GM19043 (cell line): ENCODE results near the gene RCAN2.
A peak's percentile ranks its signal among the peaks of the same experiment; 100 is the strongest.
"Not testable (repeated sequence)": the region's sequence is repeated elsewhere in the genome, so short reads cannot be mapped to it uniquely, and the experiment has no call there.

Experiments used
- ATAC-seq: cut with Tn5 transposase; IDR thresholded peaks from one replicate; pipeline ENCODE4 v1.9.1; 2021; ENCODE audit warnings: low read depth; ENCODE audit not compliant: unreplicated experiment

RCAN2 gene

DNA sequence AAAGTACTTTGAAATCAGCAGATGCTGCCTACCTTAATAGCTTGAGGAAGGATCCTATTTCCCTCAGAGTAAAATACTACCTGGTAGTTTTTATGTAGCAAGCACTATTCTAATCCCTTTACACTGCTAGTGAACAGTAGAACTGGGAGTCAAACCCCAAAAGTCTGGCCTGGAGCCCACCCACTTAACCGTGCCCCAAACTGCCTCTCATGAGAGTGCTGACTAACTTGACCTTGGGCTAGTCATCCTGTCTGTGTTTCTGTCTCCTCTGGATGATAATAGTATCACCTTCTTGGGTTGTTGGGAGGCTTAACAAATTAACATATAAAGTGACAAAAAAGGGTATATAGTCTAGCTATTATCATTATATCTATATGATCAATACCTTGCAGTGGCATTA is 140.5 kb downstream of the RCAN2 start:
- no peak for ATAC-seq

DNA sequence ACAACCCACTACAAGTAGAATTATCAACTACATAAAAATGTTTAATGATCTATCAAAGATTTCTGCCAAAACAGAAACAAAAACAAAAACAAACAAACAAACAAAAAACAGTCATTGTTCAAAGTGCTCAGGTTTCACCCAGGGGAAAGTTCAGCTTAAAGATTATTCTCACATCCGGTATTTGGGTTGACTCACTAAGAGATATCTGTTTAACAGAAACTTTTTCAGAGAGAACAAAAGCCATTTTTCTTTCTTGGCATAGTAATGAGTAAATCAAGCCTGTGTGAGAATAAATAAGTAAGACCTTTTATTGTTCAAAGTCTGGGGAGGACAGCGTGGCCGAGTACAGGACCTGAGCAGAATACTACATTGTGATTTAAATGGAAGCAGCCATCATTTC is 143.6 kb downstream of the RCAN2 start:
- ATAC-seq = peak; percentile 71

DNA sequence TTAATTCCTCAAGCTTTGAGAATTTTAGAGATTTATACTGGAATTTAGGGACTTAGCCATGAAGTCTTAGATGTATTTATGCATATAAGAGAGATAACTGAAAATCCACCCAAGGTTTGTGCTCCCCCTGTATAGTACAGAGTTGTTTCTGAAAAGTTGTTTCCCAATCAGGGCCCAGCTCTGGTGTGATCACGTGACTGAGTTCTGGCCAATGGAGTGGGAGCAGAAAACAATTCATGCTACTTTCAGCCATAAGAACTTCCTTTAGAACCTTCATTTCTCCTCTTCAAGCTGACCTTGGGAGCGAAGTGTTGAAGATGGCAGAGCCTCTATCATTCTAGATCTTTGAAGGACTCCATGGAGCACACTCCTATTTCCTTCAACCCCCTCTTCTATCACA is 151.0 kb downstream of the RCAN2 start:
- ATAC-seq = no peak

DNA sequence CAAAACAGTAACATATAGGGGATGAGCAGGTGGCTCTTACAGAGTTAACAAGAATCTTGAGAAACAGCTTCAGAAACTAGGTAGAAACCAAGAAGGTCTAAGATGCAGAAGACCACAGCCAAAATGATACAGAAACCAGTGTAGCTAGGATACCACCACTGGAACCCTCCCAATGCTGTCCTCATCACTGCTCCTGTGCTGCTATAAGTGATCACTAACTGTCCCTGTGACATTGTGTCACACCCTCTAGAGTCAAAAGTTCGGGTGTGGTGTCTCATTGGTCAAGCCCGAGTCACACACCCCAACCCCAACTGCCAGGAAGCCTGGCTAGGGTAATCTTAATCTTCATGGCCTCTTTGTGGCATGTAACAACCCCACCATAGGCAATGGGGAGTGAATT is 153.1 kb downstream of the RCAN2 start:
- peak; percentile 91 for ATAC-seq

DNA sequence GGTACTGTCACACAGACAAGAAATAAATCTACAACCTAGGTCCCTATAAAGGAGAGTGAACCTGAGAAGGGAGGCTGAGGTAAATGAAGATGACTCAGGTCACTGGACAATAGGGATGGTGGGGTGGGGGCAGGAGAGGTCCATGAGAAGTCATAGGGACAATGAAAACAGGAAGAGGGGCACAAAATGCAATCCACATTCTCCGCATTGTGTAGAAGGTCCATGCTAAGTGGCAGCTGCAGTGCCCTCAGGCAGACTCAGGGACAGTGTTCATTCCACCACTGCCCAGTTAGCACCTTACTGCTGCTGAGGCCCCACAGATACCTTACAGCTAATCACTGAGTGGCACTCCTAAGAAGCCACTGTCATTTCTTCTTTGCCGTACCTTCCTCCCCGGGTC is 156.8 kb downstream of the RCAN2 start:
- ATAC-seq = no peak

DNA sequence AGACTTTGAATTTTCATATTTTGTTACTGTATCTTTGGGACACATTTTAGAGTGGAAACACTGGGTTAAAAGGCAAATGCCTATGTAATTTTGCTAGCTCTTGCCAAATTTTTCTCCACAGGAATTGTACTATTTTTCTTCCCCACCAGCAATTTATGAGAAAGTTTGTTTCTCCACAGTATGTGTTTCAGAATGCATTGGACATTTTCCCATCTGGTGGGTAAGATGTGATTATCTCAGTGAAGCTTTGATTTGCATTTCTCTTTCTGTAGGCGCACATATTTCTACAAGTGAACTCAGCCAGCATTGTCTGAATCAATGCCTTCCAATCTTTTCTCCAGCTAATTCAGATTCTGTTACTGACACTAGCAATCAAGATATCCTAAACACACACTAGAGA is 157.8 kb downstream of the RCAN2 start:
- no peak for ATAC-seq

DNA sequence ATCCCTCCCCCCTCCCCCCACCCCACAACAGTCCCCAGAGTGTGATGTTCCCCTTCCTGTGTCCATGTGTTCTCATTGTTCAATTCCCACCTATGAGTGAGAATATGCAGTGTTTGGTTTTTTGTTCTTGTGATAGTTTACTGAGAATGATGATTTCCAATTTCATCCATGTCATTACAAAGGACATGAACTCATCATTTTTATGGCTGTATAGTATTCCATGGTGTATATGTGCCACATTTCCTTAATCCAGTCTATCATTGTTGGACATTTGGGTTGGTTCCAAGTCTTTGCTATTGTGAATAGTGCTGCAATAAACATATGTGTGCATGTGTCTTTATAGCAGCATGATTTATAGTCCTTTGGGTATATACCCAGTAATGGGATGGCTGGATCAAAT is 158.8 kb downstream of the RCAN2 start:
- ATAC-seq = not testable (repeated sequence)

DNA sequence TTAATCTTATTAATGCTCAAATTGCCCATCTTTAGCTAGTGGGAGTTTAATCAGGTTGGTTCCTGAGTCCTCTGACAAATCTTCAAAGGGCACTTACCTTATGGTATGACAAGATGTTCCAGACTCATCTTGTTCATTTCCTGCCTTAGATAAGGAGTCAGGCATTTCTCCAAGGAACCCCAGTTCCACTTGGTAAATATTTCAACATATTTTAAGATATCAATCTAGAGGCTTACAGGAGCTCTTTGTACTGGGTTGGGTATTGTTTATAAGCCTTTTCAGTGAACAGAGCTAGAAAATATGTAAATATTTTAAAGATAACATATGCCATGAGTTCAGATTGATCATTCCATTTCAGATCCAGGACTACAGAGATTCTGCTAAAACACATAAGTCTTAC is 159.8 kb downstream of the RCAN2 start:
- ATAC-seq = no peak

DNA sequence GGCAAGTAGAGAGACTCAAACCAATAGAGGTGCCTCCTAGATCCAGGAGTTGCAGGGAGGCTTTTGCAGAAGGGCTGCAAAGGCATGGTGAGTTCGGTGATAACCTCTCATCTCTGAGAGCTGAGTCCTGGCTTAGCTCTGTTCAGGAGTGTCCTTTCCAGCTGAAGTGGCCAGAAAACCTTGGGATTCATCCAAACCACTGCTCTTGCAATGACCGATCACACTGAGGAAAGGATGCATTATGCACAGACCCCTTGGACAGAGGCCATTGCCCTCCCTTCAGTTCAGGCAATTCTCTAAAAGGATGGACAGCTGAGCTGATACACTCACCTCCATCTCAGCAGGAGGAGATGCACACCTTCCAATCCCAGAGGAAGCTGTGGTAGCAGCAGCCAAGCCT is 161.7 kb downstream of the RCAN2 start:
- ATAC-seq = no peak

DNA sequence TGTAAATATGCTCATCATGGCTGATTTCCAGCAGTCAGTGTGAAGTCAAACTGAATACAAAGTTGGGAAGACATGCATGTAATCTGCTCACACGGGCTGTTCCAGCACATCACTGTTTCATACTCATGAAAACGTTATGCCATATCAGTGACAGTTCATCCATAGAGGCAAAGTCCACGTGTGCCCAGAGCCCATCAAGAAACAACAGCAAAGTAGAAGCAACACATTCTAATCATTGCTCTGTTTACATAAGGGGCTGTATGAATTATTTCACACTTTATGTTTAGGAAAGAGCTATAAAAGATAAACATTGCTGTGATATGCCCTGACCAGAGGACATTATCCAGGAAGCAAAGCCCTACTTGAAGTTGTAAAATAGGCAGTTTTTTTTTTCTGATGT is 163.5 kb downstream of the RCAN2 start:
- no peak for ATAC-seq

DNA sequence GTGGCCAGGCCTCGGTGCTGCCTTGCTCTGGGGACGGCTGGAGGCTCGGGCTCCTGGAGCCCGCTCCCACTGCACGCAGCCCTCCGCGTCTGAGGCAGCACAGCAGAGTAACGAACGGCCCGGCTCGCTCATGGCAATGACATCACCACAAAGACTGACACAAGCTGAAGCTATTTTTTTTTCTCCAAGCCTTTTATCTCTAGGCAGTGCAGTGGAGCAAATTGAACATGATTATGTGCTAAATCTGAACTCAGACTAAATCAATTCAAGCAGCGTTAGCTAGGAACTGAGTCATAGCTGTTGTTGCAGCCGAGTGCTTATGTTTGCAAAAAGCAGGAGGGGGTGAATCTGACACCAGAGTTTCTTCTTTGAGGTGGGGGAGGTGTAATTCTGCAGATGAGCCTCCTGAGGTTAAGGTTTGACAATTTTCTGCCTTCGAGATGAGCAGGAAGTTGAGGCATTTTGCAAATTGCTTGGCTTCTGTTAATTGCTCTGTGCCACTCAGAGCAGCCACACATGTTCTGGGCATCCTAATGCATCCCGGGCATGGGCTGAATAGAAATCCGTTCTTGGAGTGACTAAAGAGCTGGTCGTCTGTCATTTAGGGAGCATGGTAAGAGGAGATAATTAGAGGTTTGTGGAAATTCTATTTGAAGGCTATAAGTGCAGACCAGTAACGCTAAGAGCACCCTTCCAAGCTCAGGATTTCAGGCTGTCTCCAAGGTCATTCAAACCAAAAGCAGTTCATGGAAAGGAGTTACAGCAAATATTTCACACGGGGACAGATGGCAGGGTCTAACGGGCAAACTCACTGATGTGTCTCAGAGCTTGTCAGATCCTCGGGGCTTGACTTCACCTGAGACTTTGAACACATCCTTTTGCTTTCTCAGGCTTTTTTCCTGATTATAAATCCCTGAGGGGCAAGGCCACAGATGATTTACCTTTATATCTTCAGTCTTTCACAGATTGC is 165.4 kb downstream of the RCAN2 start:
- no peak for ATAC-seq

DNA sequence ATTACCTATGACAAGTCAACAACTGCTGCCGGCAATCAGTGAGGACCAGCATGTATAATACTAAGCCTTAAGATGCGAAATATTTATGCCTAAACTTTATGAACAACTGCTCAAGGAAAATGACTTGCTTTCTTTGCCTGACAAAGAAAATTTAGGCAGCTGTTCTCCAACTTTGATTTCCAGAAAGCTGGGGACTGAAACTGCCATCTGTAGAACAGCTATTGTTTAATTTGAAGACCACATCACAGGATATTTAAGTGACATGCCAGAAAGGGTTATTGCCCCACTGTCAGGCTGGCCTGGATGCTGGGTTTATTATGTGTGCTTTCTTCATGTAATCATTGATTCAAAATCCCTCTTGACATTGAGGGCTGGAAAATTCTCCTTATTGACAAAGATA is 166.5 kb downstream of the RCAN2 start:
- ATAC-seq = no peak

DNA sequence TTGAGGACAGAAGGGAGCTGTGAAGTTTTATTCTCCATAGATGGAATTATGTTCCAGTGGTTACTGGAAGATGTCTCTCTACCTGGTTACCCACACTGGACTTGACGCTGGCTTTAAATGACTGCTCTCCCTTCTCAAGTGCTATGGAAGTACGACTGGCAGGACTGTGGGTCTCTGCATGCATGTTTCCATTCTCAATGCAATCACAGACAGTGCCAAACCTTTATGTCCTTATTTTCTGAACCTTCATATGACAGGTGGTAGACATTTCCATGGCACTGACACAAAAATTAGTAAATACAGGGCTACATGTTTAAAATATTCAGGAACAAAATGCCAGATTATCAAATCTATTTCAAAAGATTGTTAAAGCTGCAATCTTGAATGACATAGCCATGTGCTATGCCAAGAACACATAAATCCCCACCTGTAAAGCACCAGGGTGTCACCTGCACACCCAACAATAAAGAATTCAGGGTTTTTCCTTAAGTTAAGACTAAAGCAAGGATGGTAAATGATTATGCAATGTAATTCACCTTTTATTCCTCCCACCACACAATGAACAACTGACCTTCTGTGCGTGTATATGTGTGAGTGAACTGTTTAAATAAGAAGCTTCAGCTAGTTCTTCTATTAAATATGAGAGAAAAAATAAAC is 167.2 kb downstream of the RCAN2 start:
- no peak for ATAC-seq

DNA sequence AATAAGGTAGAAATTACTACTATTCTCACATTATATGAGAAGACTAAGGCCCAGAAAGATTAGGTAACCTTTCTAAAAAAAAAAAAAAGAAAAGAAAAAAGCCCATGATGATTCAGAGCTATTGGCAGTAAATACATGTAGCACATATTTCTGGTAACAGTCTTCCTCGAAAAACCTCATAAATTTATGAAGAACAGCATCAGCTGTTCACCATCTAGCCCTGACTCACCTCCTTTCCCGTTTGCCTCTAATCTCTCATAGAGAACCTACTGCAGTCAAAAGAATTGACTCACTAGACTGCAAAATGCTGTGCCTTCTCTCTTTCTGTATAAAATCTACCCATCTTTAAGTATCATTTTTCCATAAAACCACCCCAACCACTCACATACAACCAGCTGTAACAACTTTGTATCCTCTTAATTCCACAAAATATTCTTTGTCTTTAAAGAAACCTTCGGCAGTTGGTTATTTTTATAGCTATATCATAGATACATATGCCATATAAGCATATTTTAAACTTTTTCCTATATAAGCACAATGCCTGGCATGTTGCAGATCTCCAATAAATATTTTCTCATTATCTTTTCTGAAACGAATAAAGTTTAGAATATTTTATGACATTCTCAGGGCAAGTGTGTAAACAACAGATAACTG is 167.8 kb downstream of the RCAN2 start:
- ATAC-seq = no peak

DNA sequence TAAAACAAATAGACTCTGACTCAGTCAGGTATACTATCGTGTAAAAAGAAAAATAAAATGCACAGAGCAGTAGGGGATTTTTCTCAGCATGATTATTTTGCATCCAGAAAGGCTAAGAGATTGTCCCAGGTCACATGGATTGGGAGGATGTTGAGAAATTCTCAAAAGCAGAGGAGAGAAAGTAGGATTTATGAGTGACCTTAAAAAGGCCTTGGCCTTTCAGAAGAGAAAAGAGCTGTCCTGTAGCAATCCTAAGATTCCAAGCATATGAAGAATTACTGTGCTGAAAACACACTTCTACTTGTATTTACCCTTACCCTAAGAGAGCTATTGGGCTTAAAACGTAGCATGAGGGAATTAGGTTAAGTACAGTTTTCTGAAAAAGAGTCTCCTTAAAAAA is 170.7 kb downstream of the RCAN2 start:
- ATAC-seq = no peak

DNA sequence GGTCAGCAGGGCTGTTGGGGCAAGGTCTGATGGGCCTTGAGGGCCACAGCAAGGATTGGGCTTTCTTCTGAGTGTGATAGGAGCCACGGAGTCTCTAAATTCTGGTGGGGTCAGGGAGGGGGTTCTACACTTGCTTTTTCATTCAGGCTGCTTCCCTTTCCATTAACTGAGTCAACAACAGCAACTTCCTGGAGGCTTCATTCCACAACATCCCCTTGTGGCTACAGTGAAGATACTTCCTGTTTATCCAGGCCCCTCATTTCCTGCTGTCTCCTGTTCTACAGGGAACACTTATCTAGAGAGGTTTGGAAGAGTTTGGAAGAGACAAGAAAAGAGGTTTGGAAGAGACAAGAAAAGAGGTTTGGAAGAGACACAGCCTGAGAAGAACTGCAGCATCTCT is 175.7 kb downstream of the RCAN2 start:
- no peak for ATAC-seq

DNA sequence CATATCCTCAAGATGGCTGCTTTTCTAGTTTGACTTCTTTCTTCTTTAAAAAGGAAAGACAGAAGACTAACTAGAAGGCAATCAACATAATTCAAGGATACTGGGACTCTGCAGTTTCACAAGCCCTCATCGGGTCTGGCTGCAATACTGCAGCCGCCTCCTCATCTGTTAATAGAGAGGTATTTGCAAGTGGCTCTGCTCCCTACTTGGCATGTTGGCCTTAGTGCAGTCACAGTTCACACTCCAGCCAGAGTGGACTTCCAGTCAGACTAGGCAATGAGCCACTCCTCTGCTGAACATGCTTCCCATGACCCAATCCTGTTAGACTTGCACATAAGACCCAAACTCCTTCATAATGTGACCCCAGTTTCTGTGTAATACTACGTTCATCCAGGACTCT is 178.6 kb downstream of the RCAN2 start:
- no peak for ATAC-seq

DNA sequence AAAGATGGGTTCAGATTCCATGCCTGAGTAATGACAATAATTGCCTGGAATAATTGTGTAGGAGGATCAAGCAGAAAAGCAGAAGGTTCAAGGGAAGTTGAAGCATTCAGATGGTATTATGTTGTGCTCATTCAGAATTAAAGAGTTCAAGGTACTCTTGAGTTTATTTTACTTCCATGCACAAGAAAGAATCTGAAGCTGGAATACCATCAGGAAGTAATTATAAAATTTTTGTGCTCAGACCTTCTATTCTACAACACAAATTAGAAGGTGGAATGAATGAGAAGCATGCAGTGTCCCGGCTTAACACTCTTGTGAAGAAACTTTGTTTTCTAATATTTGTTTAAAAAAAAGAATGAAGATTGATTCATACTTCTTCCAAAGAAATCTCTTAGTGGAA is 181.1 kb downstream of the RCAN2 start:
- ATAC-seq = no peak

DNA sequence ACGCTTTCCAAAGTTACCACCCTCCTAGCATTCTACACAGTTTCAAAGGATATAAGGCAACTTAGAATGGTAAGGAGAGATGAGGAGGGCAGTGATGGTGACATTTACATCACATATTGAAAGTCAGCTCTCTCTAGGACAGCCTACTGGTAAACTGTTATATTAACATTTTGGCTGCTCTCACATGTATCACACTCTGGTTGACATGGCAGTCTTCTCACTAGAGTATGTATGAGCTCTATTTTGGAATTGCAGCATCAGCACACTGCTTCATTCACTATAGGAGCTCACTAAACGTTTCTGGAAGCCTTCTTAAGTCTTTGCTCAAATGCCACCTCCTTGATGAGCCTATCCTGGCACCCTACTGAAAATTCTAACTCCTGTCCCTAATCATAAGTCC is 184.8 kb downstream of the RCAN2 start:
- no peak for ATAC-seq

DNA sequence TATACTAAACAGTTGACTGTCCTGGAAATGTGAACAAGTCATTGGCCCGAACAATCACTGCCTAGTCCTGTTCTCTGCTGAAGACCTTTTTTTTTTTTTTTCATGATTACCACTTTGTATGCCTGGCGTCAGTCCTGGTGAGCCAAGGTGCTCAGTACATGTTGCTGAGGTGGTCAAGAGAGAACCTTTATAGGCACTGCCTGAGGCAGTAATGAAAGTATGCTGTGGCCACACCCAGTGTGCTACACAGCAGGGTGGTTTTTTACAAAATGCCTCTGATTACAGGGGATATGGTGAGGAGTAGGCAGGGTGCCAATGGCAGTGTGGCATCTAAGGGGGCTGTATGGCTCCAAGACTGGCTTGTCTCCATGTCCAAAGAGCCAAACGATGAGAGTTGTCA is 185.4 kb downstream of the RCAN2 start:
- ATAC-seq = no peak

DNA sequence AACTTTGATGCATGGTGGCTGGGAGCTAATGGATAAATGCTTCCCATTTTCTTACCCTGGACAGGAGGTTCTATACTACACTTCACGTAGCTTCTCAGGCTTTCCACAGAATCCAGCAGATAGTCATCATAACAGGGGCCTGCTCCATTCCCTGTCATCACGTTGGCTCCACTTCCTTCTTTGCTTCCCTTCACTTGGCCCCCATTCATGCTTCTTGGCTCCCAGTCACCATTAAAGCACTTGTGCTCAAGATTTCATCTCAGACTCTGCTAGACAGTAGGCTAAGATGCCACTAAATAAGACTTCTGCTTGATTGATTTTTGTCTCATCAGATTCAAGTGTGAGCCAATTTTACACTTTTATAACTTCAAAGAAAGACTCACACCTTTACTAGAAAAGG is 186.0 kb downstream of the RCAN2 start:
- ATAC-seq = no peak

DNA sequence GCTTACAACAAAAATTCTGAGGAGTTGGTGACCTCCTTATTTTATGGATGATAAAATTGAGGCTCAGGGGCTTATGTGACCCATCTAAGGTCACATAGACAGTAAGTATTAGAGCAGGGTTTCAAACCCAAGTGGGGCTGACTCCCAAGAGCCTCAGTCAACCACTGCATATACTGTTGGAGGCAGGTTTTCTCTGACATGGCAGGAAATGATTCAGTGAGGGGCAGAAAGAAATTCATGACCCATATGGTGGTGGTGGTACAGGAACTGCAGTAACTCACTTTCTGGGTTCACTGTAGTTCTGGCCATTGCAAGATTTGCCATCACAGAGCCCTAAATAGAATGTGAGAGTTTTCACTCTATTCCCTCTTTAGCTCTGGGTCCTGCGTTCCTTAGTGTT is 188.4 kb downstream of the RCAN2 start:
- no peak for ATAC-seq
